Stimulated activated CD8-positive, alpha-beta memory T cell treated with anti-CD3 and anti-CD28 coated beads, Interleukin-15, amount 100 ng/mL, for 24 hours (primary cell): ENCODE results near the gene NDUFB8.
A peak's percentile ranks its signal among the peaks of the same experiment; 100 is the strongest.

ENCODE experiments used
- DNase-seq: peaks from one replicate; pipeline ENCODE4 v3.0.0-alpha.2; 2020; ENCODE audit warnings: low read depth

The NDUFB8 gene

DNA sequence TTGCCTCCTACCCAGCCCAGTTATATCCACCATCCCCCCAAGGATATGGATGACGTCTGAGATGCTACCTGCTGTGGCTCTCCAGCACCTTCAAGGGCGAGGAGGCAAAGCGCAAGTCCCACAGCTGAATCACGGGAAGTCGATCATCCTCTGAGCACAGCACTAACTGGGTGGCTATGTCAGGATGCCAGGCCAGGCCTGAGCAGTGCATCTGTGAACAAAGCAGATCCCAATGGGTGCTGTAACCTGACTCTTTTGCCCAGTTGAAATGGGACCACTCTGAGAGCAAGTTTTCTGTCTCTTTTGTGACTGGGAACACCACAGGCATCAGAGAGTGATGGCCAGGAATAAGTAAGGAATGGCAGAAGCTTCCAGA, 22.3 kb downstream of the NDUFB8 start:
- DNase-seq: no peak

DNA sequence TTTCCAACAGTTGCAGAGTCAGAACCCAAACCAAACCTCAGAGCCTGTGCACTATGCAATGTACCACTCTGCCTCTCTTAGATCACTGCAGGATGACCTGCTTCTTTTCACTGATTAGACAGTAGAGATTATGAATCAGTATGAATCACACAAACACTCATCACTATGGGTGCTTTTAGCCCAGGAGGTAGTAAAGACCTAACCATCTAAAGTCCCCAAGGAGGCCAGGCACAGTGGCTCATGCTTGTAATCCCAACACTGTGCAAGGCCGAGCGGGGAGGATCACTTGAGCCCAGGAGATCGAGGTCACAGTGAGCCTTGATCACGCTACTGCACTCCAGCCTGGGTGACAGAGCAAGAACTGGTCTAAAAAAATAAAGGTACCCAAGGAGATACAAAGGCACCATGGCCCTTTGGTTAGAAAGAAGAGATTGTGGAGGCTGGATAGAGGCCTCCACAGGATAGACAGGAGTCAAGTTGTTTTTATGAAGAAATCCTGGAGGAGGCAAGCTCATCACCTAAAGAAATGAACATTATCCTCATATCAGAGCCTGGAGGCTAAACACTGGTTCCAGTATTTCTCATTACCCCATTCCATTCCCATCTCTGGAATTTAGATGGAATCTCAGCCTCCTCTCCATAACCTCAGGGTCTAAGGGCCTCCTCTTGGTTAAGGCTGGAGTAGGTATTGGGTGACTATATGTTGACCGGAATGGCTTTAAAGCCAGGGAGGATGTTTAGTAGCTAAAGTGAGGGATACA, 22.9 kb downstream of the NDUFB8 start:
- DNase-seq: no peak

DNA sequence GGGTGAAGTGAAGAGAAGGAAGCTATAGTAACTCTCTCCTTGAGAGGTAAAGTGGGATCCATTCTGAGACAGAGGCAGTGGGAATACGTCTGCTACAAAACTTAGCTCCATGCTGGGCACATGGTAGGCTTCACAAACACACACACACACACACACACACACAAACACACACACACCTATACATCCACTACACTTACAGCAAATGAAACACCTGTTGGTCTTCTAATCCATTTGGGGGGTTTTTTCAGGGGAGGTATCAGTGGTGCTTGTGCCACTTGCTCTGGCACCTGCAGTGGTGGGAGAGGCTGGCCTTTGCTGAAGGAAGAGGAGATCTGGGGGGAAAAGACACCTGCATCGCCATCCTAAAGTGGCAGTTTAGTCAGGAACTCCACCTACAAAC, 24.5 kb downstream of the NDUFB8 start:
- DNase-seq: no peak

DNA sequence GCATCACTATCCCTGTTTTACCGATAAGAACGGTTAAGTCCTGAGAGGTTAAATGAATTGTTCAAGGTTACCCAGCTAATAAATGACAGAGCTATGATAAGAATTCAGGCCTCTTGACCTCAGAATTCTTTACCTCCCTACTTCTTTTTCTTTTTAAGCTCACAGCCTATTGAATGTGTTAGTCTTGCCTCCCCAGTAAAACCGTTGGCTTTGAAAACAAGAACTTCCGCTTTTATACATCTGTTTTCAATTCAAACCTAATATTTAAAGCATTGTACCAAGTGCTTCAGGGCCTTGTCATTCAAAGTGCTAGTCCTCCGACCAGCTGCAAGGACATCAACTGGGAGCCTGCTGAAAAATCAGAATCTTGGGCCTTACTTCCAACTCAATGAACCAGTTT, 25.6 kb downstream of the NDUFB8 start:
- DNase-seq: no peak

DNA sequence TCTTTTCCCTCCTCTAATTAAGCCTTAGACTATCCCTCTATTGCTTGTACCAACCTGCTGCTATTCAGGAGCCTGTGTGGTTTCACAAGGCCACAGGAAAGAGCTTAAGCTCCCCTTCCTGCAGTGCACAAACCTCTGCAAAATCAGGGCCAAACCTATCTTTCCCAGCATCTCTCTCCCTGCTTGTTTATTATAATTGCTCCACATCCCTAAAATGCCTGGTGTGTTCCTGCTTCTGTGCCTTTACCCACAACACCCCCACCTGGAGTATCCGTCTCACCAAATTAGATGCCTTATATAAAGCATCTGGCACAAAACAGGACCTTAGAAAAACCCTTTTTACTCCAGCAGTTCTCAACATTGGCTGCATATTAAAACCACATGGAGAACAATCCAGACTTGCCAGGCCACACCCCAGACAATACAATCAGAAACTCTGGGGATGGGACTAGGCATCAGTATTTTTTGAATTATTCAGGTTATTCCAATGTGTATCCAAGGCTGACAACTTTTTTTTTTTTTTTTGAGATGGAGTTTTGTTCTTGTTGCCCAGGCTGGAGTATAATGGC, 26.7 kb downstream of the NDUFB8 start:
- no peak for DNase-seq

DNA sequence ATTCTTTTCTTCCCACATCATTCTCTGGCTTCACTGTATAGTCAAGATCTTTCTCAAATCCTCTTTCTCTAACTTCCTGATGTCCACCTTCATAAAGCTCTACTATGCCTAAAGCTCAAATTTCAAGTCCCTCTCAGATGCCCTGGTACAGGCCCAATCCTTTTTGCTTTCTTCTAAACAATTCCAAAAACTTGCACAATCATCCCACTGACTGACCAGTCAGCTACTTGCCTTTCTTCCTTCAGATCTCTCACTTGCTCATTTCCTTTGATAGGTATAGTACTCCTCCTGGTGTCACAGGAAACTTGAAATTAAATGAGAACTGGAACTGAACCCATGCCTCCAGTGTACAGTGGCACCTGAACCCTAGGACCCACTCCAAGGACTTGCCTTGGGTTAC, 28.2 kb downstream of the NDUFB8 start:
- DNase-seq: no peak

DNA sequence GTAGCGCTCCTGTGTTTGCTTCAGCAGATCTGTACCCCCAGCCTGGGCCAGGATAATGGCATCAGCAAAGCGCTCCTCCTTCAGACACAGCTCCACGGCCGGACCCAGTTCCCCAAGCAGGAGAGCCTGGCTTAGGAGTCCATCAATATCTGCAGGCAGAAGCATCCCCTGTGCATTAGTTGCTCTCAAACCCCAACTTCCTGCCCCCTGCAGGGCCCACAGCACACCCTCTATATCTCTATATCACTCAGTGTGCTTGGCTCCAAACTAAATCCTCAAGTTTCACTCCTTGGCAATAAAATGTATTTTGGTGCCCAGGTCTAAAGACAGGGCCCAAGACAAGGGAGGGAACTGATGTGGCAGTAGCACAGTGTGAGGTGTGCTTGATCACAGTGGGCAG, 31.6 kb downstream of the NDUFB8 start:
- DNase-seq: no peak

DNA sequence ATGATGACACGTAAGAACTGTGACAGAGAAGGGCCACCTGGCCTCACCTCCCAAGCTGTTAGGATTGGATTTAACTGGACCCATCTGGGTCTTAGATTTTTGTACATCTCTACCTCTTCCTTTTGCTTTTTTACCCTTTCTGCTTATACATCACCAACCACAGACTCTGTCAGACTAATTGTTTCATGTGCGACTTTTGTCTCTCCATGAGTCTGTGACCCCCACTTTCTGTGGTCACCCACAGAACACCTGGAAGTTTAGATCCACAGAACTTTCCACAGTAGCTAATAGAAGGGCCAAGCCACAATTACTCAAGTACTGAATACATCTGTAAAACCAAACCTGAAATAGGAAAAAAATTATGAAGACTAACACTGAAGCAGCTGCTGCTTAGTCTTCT, 33.1 kb downstream of the NDUFB8 start:
- no peak for DNase-seq

DNA sequence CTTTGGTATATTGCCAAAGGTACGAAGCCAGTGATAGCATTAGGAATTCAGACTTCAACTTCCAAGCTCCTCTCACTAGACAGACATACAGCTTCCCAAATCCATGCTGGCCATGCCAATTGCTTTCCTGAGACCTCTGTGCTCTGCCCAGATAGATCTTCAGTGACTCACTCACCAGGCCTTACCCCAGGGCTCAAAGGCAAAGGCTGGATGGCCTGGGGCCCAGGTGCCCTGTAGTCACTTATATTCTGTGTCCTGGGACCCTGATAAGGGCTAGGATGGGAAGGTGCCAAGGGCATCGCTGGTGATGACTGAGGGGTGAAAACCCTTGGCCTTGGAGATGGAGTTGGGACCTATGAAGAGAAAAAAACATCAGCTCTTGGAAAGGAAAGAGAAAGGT, 39.1 kb downstream of the NDUFB8 start:
- no peak for DNase-seq

DNA sequence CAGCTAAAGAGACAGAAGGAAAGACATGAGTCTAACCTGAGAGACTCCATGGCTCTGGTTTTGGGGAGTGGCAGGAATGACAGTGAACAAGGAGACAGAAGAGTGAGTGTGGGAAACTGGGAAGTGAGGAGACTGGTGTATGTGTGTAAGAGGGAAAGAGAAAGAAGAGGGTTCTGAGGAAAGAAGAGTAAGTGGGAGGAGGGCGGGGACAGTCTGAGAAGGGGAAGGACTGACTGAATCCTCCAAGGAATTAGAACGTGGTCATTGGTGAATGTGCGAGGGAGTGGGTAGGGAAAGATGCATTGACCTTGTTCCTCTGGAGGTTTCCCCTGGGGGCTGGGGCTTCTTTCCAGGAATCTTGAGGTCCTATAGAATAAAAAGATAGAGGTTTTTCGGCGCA, 40.3 kb downstream of the NDUFB8 start:
- no peak for DNase-seq

DNA sequence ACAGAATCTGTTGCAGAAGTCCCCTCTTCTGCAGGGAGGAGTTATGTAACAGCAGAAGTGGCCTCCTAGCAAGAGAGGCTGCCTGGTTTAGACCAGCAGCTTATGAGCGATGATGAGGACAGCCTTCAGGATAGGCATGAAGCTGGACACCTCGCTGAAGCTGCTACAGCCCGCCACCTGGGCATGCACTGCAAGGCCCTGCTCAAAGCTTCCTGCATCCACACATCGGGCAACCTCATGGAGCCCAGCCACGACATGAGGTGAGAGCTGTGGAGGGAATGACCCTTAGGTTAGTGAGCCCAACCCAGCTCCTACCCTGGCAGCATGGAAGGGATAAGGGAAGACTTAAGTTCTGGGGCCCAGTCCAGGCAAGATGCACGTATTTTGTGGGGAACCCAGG, 42.1 kb downstream of the NDUFB8 start:
- no peak for DNase-seq

DNA sequence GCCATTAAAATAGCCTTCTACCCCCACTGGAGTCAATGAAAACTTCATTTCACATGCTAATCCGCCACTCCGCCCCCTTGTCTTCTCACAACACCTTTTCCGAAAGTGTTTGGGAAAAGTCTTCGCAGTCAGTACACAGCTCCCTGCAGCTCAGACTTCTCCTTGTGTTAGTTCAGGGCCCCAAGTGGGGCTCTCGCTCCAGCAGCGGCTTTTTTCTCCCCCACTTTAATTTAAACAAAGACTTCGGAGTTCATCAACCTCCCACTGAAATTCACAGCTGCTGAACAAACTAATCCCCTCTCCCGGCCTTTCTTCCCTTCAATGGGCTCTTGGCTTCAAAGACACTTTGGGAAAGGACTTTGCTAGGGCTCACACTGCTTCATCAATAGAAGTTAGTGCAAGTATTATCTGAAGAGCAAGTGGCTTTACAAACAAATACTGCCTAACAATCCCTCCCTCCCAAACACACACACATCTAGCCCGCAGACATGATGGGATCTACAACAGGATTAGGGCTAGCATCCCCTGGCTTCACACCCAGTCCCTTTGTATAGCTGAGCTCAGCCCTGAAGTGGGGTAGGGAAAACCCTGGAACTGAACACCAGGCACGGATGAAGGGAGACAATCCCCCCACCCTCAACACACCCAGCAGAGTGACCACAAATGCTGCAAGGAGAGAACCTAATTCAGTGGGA, 43.7 kb downstream of the NDUFB8 start:
- no peak for DNase-seq

DNA sequence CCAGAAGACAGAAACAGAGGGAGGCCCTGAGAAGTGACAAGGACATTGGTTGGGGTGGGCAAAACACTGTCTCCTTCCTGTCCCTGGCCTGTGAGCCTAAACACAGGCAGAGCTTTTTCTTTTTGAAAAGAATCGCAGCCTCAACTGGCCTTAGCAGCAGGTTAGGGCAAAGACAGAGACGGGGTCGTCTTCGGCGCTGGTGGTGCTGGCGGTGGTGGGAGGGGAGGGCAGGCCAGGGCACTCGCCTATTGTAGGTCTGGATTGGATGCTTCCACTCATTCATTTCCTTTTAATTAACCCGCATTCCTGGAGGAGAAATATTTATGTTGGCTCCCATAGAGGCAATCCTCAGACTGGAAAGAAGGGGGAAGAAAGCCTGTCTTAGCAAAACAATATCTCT, 44.3 kb downstream of the NDUFB8 start:
- no peak for DNase-seq

DNA sequence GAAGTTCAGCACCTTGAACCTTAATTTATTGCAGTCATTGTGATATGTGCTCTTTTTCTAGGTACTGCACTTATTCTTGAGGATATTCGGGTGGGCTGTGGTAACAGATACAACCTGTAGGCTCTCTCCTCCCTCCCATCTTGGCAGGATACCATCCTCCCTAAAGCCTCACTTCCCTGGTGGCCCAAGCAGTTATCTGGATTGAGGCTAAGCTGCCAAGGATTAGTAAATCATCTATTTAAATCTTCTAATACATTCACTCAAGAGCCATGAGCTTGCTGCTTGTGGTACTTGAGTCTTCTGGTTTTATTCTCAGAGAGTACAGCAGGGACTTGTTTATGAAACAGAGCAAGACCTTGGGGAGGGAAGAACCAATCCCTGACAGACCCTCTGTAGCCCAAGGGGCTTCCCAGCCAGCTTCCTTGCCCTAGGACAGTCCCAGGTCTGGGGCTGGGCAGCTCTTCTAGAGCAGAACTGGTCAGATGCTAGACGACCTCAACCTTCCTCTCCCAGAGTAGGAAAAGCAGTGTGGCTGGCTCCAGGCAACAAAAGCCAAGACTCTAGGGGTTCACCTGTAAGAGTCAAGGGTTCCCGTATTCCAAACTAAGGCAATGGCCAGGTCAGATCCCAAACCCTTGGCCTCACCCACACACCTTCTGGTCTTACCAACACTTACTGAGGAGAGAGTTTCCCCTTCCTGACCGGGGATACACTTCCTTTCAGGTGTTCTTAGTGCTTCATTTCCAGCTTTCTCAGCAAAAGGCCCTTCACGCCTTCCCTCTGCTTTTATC, 45.6 kb downstream of the NDUFB8 start:
- no peak for DNase-seq

DNA sequence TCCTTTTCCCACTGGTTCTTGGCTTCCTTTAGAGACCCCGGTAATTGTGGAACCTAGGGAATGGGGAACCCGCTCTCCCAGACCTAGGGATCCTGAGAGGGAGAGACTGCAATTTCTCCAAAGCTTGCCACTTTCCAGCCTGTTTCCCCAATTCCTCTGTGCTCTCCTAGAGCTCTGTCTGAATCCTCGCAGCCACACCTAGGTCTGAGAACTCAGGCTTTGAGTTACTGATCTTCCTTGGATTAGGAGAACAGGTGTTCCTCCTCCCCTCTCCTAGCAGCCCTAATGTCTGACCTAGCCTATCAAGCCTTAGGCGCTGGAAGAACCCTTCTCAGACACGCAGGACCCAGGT, 46.9 kb downstream of the NDUFB8 start:
- no peak for DNase-seq

DNA sequence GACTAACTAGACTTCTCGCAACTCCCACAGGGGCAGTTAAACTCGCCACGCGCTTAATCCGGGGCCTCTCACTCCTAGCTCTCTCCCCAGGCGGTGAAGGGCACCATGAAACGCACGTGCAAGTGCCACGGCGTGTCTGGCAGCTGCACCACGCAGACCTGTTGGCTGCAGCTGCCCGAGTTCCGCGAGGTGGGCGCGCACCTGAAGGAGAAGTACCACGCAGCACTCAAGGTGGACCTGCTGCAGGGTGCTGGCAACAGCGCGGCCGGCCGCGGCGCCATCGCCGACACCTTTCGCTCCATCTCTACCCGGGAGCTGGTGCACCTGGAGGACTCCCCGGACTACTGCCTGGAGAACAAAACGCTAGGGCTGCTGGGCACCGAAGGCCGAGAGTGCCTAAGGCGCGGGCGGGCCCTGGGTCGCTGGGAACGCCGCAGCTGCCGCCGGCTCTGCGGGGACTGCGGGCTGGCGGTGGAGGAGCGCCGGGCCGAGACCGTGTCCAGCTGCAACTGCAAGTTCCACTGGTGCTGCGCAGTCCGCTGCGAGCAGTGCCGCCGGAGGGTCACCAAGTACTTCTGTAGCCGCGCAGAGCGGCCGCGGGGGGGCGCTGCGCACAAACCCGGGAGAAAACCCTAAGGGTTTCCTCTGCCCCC, 47.4 kb downstream of the NDUFB8 start:
- peak; percentile 44 for DNase-seq

DNA sequence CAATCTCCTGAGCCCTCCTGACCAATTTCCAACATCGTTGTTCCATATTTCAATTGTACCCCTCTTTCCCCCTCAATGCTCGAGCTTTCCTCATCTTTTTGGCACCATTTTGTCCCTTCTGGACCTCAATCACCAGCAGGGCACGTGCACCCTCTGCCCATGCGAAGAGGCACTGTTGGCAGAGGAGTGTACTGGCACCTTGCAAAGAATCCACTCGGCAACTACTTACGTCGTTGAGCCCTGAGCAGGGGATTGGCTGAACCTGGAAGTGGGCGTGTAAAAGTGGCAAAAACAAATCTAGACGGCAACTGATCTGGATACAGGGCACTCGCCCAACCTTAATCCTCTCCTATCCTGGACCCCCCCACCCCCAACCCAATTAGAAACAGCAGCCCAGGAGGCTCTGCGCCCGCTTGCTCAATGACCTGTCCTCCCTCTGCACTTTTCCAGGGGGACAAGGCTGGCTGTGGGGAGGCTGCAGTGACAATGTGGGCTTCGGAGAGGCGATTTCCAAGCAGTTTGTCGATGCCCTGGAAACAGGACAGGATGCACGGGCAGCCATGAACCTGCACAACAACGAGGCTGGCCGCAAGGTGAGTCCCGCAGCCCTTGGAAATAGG, 48.1 kb downstream of the NDUFB8 start:
- peak; percentile 64 for DNase-seq

DNA sequence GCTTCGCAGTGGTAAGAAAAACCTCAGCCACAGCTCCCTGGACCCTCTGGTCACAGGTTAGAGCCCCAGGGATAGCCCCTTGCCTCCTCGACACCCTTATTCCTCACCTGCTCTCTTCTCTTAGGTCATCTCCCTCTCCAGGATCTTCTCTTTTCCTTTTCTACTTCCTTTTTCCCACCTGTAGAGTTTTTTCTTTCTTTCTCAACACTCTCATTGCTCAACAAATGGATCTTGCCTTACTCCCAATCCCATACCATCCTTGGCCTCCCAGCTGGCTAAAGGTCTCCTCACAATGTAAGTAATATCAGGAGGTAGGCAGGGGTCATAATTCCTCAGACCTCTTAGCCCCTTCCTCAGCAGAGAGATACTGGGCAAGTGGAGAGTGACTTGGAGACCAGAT, 49.7 kb downstream of the NDUFB8 start:
- no peak for DNase-seq

DNA sequence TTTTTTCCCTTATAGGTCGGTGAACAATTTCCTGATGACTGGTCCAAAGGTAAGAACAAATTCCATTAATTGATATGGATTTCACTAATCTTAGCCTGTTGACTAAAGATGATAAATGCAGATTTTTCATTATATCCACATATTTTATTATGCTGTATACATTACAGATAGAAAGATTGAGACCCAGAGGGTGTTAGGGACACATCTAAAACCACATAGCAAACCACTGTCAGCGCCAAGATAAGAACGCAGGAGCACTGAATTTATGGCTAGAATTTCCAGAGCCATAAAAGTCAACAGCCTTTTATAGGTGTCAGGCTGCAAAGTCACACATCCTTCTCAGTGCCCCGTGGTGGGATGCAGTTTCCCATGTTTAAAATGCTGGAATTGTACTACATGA, 50.6 kb downstream of the NDUFB8 start:
- DNase-seq: no peak

DNA sequence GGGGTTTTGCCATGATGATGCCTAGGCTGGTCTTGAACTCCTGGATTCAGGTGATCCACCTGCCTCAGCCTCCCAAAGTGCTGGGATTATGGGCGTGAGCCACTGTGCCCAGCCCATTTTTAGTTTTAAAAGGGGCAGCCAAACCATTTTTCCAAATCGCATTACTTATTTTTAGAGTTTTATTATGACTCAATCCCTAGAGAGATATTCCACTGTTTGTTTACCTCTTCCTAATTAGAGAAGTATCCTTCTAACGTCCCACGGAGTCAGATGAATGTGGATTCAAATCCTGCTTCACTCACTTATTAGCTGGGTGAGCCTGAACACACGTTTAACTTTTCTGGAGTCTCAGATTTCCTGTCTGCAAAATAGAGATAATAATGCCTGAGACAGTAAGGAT, 51.7 kb downstream of the NDUFB8 start:
- DNase-seq: no peak
